CD8-positive, alpha-beta memory T cell (primary cell): ENCODE data around the gene ADIG. TPM values are rescaled to one million over a fixed set of nuclear protein-coding genes. Genes with fewer than 3 reads are reported as not detected.
"Not testable (repeated sequence)": the region's sequence is repeated elsewhere in the genome, so short reads cannot be mapped to it uniquely, and the experiment has no call there.

Experiments
- CTCF ChIA-PET: fragments of 350-600 bp; sonication (Branson Sonifier 250); formaldehyde crosslinking; loops from one replicate; lab custom pipeline; 2021; ENCODE audit warnings: antibody characterized with exemption; lab: Charles Lee
- POLR2A ChIA-PET: fragments of 350-600 bp; sonication (Branson Sonifier 250); formaldehyde crosslinking; loops from one replicate; lab custom pipeline; 2021; ENCODE audit warnings: antibody characterized with exemption; lab: Charles Lee
- DNase-seq, 5 donors: peaks; one replicate each; pipeline versions ENCODE4 v3.0.0 to v3.0.0-alpha.2; 2020 to 2022; ENCODE audit warnings: mixed read lengths in 1 of 5
- H3K27ac ChIP-seq: one replicate; pipeline ENCODE4 v1.7.0; 2013; ENCODE audit warnings: low read depth, mild to moderate bottlenecking, low read length, moderate library complexity
- H3K27me3 ChIP-seq: 2 replicates; pipeline ENCODE4 v1.7.0; 2013; ENCODE audit warnings: low read length, mild to moderate bottlenecking; ENCODE audit not compliant: insufficient read depth, poor library complexity, severe bottlenecking
- H3K36me3 ChIP-seq: 2 replicates; pipeline ENCODE4 v1.7.0; 2013; ENCODE audit warnings: mild to moderate bottlenecking, low read length, moderate library complexity; ENCODE audit not compliant: insufficient read depth
- H3K4me1 ChIP-seq: 2 replicates; pipeline ENCODE4 v1.7.0; 2013; ENCODE audit warnings: mild to moderate bottlenecking, low read length, moderate library complexity; ENCODE audit not compliant: insufficient read depth
- H3K4me3 ChIP-seq: 2 replicates; pipeline ENCODE4 v1.7.0; 2013; ENCODE audit warnings: mild to moderate bottlenecking, low read length
- H3K9me3 ChIP-seq: 2 replicates; pipeline ENCODE4 v1.7.0; 2013; ENCODE audit warnings: mild to moderate bottlenecking, low read length
- H3K27ac Mint-ChIP-seq, 8 donors: one replicate each; pipeline ENCODE4 v1.8.0; 2020 to 2021; ENCODE audit warnings: mixed read lengths in 8 of 8, mild to moderate bottlenecking in 6 of 8, inconsistent platforms in 3 of 8, moderate library complexity in 3 of 8
- H3K27me3 Mint-ChIP-seq, 2 donors: one replicate each; pipeline ENCODE4 v1.8.0; 2020 to 2021; ENCODE audit warnings: mixed read lengths in 2 of 2, mild to moderate bottlenecking in 1 of 2, moderate library complexity in 1 of 2
- H3K36me3 Mint-ChIP-seq, 3 donors: one replicate each; pipeline ENCODE4 v1.8.0; 2020 to 2021; ENCODE audit warnings: mixed read lengths in 3 of 3, inconsistent platforms in 1 of 3, mild to moderate bottlenecking in 1 of 3
- H3K4me1 Mint-ChIP-seq, 3 donors: one replicate each; pipeline ENCODE4 v1.8.0; 2020 to 2021; ENCODE audit warnings: mixed read lengths in 3 of 3, inconsistent platforms in 1 of 3, mild to moderate bottlenecking in 1 of 3
- H3K4me3 Mint-ChIP-seq, 7 donors: one replicate each; pipeline ENCODE4 v1.8.0; 2020 to 2021; ENCODE audit warnings: mixed read lengths in 7 of 7, mild to moderate bottlenecking in 6 of 7, moderate library complexity in 4 of 7, inconsistent platforms in 2 of 7
- H3K9me3 Mint-ChIP-seq, 5 donors: one replicate each; pipeline ENCODE4 v1.8.0; 2020 to 2022; ENCODE audit warnings: mixed read lengths in 5 of 5, mild to moderate bottlenecking in 3 of 5, moderate library complexity in 2 of 5, inconsistent platforms in 1 of 5
- polyA plus RNA-seq: library from polyadenylated mRNA; unstranded; fragments of 300-500 nt; fragmentation: Illumina TruSeq; gene quantifications from one replicate; pipeline ENCODE4 v1.2.3, GENCODE V29; 2021
- total RNA-seq, 2 experiments: library from RNA; stranded (reverse); gene quantifications; one replicate each; pipeline ENCODE4 v1.2.3, GENCODE V29; 2021

The ADIG gene
- total and polyA plus RNA-seq, 3 experiments from 2014 or later = not detected

- Histone ChIP-seq H3K4me1 (no peaks in the 10 kb centered on the region), H3K27me3 (no peaks in the 10 kb centered on the region), H3K36me3 (no peaks in the 10 kb centered on the region), H3K27ac (no peak overlapping the region), H3K4me3 (no peak overlapping the region), H3K9me3 (no peaks in the 10 kb centered on the region)
- ChIA-PET POLR2A (no interaction called here), CTCF (no interaction called here)
- DNase-seq = no peak
- Mint-ChIP-seq H3K27me3 (peaks cover 9 to 11% of the 10 kb centered on the region in 2 donors), H3K27ac (no peak overlapping the region), H3K4me3 (no peak overlapping the region), H3K9me3 (no peaks in the 10 kb centered on the region), H3K36me3 (no peaks in the 10 kb centered on the region), H3K4me1 (no peaks in the 10 kb centered on the region)
Measured at GRCh38 chr20:38589351-38589750, 8.4 kb downstream of the ADIG start.

DNA sequence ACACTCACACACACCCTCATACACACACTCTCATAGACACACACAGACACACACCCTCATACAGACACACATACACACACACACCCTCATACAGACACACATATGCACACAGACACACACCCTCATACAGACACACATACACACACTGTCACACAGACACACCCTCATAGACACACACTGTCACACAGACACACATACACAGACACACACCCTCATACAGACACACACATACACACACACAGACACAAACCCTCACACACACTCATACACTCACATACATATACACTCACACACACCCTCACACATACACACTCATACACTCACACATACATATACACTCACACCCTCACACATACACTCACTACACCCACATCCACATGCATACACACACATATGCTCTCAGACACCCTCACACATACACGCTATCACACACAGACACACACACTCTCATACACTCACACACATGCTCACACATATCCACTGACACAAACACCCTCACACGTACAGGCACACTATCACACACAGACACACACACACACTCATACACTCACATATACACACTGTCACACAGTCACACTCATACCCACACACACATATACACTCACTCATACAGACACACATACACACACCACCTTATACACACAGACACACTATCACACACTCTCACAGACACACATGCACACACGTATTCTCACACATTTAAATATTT is 9.1 kb downstream of the ADIG start:
- no peaks in the 10 kb centered on the region for H3K4me1 ChIP-seq
- no peaks in the 10 kb centered on the region for H3K27me3 ChIP-seq
- H3K36me3 Mint-ChIP-seq = no peaks in the 10 kb centered on the region
- H3K36me3 ChIP-seq = no peaks in the 10 kb centered on the region
- H3K27ac Mint-ChIP-seq = no peak overlapping the region
- no peaks in the 10 kb centered on the region for H3K9me3 ChIP-seq
- no peaks in the 10 kb centered on the region for H3K4me1 Mint-ChIP-seq
- no peak overlapping the region for H3K27ac ChIP-seq
- no peak overlapping the region for H3K4me3 Mint-ChIP-seq
- CTCF ChIA-PET = no interaction called here
- POLR2A ChIA-PET = no interaction called here
- no peak for DNase-seq
- H3K27me3 Mint-ChIP-seq = peaks cover 9 to 11% of the 10 kb centered on the region in 2 donors
- no peak overlapping the region for H3K4me3 ChIP-seq
- H3K9me3 Mint-ChIP-seq = no peaks in the 10 kb centered on the region

GRCh38 chr20:38590676-38591473 is 9.9 kb downstream of the ADIG start:
- no peaks in the 10 kb centered on the region for H3K4me1 Mint-ChIP-seq
- H3K27me3 Mint-ChIP-seq = peaks cover 9 to 11% of the 10 kb centered on the region in 2 donors
- ChIA-PET CTCF (no interaction called here), POLR2A (no interaction called here)
- no peak for DNase-seq
- no peak overlapping the region for H3K4me3 Mint-ChIP-seq
- no peaks in the 10 kb centered on the region for H3K9me3 Mint-ChIP-seq
- H3K9me3 ChIP-seq = no peaks in the 10 kb centered on the region
- H3K4me1 ChIP-seq = no peaks in the 10 kb centered on the region
- H3K4me3 ChIP-seq = no peak overlapping the region
- H3K27me3 ChIP-seq = no peaks in the 10 kb centered on the region
- H3K36me3 Mint-ChIP-seq = no peaks in the 10 kb centered on the region
- no peak overlapping the region for H3K27ac ChIP-seq
- no peak overlapping the region for H3K27ac Mint-ChIP-seq
- no peaks in the 10 kb centered on the region for H3K36me3 ChIP-seq

GRCh38 chr20:38591474-38592410 is 10.7 kb downstream of the ADIG start:
- H3K27me3 Mint-ChIP-seq = peaks cover 6 to 11% of the 10 kb centered on the region in 2 donors
- H3K4me3 Mint-ChIP-seq = no peak overlapping the region
- H3K4me1 Mint-ChIP-seq = no peaks in the 10 kb centered on the region
- H3K27ac Mint-ChIP-seq = no peak overlapping the region
- POLR2A ChIA-PET = no interaction called here
- H3K27me3 ChIP-seq = no peaks in the 10 kb centered on the region
- no peaks in the 10 kb centered on the region for H3K9me3 ChIP-seq
- no peaks in the 10 kb centered on the region for H3K4me1 ChIP-seq
- CTCF ChIA-PET = no interaction called here
- H3K9me3 Mint-ChIP-seq = no peaks in the 10 kb centered on the region
- no peak overlapping the region for H3K27ac ChIP-seq
- no peaks in the 10 kb centered on the region for H3K36me3 ChIP-seq
- DNase-seq = no peak
- H3K4me3 ChIP-seq = no peak overlapping the region
- H3K36me3 Mint-ChIP-seq = no peaks in the 10 kb centered on the region

DNA sequence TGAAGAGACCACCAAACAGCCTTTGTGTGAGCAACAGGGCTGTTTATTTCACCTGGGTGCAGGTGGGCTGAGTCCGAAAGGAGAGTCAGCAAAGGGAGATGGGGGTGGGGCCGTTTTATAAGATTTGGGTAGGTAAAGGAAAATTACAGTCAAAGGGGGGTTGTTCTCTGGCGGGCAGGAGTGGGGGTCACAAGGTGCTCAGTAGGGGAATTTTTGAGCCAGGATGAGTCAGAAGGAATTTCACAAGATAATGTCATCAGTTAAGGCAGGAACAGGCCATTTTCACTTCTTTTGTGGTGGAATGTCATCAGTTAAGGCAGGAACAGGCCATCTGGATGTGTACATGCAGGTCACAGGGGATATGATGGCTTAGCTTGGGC is 11.4 kb downstream of the ADIG start:
- POLR2A ChIA-PET, DNase-seq, H3K36me3 ChIP-seq, H3K4me3 Mint-ChIP-seq, H3K36me3 Mint-ChIP-seq, H3K9me3 Mint-ChIP-seq, H3K4me1 ChIP-seq, CTCF ChIA-PET, H3K4me1 Mint-ChIP-seq, H3K27me3 ChIP-seq, H3K9me3 ChIP-seq, H3K4me3 ChIP-seq, H3K27ac ChIP-seq, H3K27ac Mint-ChIP-seq: not testable (repeated sequence)
- peaks cover 8 to 16% of the 10 kb centered on the region in 2 donors for H3K27me3 Mint-ChIP-seq

GRCh38 chr20:38594281-38594680 is 13.3 kb downstream of the ADIG start:
- H3K27ac Mint-ChIP-seq, H3K9me3 Mint-ChIP-seq: not testable (repeated sequence)

DNA sequence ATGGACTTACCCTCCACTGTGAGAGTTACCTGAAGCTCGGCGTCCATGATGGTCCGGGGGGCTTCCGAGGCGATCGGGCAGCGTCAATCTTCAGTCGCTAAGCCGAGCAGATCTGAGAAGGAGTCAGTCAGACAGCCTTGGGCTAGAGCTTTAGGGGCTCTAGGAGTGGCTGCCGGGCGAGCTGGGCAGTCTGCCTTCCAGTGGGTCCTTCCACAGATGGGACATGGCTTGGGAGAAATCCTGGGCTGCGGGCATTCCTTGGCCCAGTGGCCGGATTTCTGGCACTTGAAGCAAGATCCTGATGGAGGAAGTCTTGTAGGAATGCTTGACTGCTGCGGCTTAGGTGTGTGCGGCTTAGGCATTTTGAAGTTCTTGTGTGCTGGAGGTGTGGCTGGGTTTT is 14.9 kb downstream of the ADIG start:
- H3K9me3 ChIP-seq, H3K36me3 Mint-ChIP-seq, H3K4me3 Mint-ChIP-seq, H3K4me1 ChIP-seq, CTCF ChIA-PET, H3K36me3 ChIP-seq, H3K4me1 Mint-ChIP-seq, POLR2A ChIA-PET, DNase-seq, H3K9me3 Mint-ChIP-seq, H3K27ac ChIP-seq, H3K27me3 ChIP-seq, H3K4me3 ChIP-seq, H3K27ac Mint-ChIP-seq: not testable (repeated sequence)
- peaks cover 26 to 28% of the 10 kb centered on the region in 2 donors for H3K27me3 Mint-ChIP-seq

More at GRCh38 chr20:38594281-38594680, 13.3 kb downstream of the ADIG start:
- H3K27me3 ChIP-seq, H3K4me1 ChIP-seq, H3K4me1 Mint-ChIP-seq, H3K9me3 ChIP-seq, H3K4me3 Mint-ChIP-seq, H3K27ac ChIP-seq, H3K4me3 ChIP-seq, CTCF ChIA-PET, POLR2A ChIA-PET, H3K36me3 Mint-ChIP-seq, H3K36me3 ChIP-seq, DNase-seq: not testable (repeated sequence)
- H3K27me3 Mint-ChIP-seq = peaks cover 17 to 19% of the 10 kb centered on the region in 2 donors
